ENCODE results near the gene WFS1.

DNA sequence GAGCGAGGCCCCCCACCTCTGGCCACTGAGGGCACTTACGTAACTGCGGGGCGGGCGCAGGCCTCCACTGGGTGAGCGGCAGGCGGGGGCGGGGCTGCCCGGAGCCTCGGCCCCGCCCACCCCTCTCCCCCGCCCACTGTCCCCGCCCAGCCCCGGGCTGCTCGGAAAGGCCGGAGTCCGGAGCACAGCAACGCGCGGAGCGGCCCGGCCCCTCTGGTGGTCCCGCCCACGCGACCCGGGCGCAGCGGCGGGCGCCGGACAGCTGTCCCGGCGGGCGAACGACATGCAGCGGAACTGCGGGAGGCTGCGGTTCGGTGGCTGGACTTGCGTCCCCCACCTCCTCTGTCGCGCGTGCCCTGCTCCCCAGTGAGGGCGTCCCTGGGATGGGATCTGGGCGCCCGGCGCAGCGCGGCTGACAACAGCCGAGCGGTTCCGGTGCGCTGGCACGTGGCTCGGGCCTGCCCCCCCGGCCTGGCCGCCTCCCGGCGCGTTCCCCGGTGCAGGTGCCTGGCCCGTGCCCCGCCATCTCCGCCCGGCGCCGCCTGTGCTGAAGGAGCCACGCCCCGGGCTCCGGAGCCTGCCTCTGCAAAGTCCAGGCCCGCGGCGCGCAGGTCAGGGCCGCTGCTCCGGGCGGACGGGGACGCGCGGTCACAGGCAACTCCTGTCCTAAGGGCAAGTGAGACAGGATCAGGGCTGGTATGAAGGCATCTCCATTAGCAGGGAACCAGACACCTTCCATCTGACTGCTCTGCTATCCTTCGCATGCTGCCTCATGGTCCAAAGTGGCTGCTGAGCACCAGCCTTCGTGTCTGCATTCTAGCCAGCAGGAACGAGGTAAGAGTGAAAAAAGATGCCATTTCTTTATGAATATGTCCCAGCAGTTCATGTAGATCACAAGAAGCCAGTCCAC is 47.5 kb upstream of the WFS1 start:
- TF ChIP-seq, protein P1, sequence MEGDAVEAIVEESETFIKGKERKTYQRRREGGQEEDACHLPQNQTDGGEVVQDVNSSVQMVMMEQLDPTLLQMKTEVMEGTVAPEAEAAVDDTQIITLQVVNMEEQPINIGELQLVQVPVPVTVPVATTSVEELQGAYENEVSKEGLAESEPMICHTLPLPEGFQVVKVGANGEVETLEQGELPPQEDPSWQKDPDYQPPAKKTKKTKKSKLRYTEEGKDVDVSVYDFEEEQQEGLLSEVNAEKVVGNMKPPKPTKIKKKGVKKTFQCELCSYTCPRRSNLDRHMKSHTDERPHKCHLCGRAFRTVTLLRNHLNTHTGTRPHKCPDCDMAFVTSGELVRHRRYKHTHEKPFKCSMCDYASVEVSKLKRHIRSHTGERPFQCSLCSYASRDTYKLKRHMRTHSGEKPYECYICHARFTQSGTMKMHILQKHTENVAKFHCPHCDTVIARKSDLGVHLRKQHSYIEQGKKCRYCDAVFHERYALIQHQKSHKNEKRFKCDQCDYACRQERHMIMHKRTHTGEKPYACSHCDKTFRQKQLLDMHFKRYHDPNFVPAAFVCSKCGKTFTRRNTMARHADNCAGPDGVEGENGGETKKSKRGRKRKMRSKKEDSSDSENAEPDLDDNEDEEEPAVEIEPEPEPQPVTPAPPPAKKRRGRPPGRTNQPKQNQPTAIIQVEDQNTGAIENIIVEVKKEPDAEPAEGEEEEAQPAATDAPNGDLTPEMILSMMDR (IDR thresholded peaks at IDR 0.05; ENCODE audit: poor library complexity) = no peak
- TF ChIP-seq EZH2 (IDR thresholded peaks at IDR 0.05; ENCODE audit: borderline replicate concordance) = no peak
